ENCODE results near the gene DUSP10.

DNA sequence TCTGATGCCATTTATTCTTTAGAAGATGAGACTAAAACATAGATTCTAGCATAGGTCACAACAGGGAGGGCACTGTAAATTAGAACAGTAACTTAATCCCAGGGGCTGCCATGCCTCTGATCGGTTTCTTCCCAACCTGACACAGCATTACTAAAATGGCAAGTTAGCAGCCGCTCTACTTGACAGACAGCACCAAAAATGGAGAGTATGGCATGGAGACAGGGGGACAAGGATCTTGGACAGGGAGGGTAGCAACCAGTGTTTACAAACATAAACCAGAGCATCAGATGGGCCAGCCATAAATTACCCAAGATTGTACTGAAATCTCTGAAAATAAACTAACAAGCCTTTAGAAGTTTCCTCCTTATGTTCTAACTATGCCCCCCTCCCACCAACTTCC, 5.9 kb downstream of the DUSP10 start:
- no peak for TF ChIP-seq TSHZ2 (CRISPR knock-in tag; IDR thresholded peaks at IDR 0.05)
- no peak for TF ChIP-seq ARNTL (CRISPR knock-in tag; IDR thresholded peaks at IDR 0.05; ENCODE audit: borderline replicate concordance, low read depth)
- no peak for TF ChIP-seq CSDC2 (CRISPR knock-in tag; IDR thresholded peaks at IDR 0.05)

Measured in SK-N-SH treated with all-trans-retinoic acid at 6 μM for 48 hours (cell line).